GM12891 (cell line): ENCODE measurements around the gene SPECC1.

ENCODE experiments used
- POLR2A ChIP-seq: IDR thresholded peaks from 2 replicates; pipeline ENCODE4 v1.6.1; 2011; ENCODE audit warnings: low read depth, low read length, control low read depth
- POLR2AphosphoS5 ChIP-seq: IDR thresholded peaks from 2 replicates; pipeline ENCODE4 v1.6.1; 2011; ENCODE audit warnings: low read depth, low read length, control low read depth

GRCh38 chr17:19996502-19996901 lies 12.7 kb upstream of the SPECC1 start:
- no peak for TF ChIP-seq POLR2AphosphoS5
- TF ChIP-seq POLR2A: no peak
